ENCODE data around the gene PIAS4.

Gene PIAS4

DNA sequence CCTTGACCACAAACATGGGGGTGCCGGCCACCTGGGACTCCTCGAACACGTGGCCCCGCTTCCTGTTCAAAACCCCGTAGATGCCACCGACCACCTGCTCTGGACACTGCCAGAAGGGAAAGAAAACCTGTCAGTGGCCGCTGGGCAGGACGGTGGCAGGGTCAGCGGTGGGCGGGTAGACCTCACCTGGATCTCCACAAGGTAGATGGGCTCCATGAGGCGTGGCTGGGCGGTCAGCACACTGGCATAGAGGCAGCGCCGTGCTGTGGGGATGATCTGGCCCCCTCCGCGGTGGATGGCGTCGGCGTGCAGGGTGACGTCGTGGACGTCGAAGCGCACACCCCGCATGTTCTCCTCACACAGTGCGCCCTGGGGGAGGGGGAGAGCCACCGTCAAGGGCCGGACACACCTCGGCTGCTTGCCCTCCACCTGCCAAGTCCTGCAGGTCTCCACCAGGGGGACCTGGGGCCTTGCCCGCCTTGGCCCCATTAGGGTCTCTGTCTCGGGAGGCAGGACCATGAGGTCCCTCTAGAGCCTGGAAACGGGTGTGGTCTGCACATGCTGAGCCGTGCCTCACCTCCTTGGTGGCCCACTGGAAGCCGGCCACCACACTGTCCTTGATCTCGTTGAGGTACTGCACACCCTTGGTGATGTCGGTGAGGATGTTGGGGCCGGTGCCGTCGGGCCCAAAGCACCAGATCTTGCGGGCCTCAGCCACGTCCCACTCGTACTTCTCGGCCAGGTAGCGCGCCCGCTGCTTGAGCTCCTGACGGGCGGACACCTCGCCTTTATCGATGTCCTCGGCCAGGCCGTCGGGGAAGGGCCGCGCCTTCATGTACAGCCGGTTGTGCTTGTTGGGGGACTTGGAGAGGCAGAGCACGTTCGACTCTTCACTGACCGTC is 30.0 kb upstream of the PIAS4 start:
- DNase-seq (ENCODE audit: low read depth in 2 of 2, low spot score in 1 of 2), result no peak

DNA sequence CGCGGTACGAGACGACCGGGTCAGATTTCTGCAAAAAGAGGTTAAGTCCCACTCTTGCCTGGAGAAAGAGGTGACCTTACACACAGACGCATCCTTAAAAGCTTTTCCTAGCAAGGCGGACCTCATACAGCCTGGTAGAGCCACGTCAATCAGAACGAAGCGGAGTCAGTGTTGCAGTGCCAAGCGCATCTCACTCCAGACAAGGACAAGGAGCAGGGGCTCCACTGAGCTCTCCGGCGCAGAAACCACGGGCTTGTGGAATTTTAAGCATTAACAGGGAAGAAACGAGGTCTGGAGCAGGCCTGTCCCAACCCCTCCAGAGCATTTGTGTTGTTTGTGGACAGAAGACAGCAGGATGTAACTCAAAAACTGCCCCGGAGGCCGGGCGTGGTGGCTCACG is 29.4 kb upstream of the PIAS4 start:
- no peak for DNase-seq (ENCODE audit: low read depth in 2 of 2, low spot score in 1 of 2)

DNA sequence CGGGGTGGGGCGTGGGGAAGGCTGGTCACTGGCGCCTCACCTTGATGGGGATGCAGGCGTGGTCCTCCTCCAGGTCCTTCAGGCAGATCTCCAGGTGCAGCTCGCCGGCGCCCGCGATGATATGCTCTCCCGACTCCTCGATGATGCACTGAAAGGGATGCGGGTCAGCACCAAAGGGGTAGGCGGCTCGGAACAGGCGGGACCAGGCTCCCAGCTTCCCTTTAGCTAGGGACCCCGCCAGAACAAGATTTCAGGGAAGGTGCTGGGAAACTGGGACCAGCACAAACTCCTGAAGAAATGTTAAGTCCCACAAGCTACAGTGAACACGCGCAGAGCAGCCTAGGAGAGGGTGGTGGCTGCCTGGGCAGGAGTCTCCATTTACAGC is 28.3 kb upstream of the PIAS4 start:
- no peak for DNase-seq (ENCODE audit: low read depth in 2 of 2, low spot score in 1 of 2)

DNA sequence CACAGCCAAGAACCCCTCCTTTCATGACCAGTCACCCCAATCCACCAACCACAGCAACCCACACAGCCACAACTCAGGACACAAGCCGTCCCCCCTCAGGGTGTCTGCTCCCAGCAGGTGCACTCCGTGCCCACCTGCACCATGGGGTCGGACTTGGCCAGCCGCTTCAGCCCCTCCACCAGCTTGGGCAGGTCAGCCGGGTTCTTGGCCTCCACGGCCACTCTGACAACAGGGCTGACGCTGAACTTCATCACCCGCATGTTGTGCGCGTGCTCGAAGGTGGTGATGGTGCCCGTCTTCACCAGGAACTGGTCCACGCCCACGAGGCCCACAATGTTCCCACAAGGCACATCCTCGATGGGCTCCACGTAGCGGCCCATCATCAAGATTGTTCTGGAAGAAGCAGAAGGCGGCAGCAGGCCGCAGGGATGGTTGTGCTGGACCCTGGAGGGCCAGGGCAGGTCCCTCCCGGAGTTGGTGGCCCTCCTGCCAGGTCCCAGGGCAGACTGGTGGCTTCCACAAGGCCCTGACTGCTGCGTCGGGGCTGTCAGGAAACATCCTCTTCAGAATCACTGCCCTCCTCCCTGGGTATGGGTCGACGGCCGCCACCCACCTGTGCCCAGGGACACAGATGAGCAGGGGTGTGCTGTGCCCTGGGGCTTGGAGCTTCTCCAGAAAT is 27.7 kb upstream of the PIAS4 start:
- no peak for DNase-seq (ENCODE audit: low read depth in 2 of 2, low spot score in 1 of 2)

DNA sequence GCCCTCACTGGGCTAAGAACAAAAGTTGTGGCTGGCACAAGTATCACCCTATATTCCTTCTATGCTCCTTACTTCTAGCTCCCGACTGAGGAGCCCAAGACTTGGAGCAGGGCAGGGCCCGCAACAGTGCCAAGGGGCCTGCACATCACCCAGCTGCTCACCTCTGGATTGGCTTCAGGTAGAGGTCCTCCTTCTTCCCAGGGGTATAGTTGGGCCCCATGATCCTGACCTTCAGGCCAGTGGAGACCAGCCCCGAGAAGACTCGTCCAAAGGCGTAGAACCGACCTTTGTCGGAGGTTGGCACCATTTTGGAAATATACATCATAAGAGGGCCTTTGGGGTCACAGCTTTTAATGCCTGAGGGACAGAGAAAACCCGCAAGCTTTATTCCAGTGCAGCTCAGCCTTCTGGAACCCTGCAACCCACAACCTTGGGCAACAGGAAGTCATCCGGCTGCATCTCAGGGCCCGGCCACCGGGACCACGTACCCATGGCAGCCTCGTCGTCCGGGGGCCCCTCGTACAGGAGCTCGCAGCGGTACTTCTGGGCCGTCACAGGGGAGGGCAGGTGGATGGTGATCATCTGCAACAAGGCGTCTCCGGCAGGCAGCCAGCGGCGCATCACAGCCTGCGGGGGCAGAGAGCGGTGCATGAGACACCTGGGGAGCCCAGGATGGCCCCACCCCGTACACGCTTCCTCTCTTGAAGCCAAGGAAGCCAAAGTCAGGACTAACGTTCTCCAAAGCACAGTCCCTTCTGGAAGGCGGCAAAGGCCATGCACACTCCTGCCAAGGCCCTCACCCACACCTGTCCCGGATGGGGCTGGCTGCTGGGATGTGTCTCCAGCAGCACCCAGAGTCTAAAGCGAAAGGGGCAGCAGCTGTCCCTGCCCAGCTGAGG is 26.9 kb upstream of the PIAS4 start:
- DNase-seq (ENCODE audit: low read depth in 2 of 2, low spot score in 1 of 2), result no peak

DNA sequence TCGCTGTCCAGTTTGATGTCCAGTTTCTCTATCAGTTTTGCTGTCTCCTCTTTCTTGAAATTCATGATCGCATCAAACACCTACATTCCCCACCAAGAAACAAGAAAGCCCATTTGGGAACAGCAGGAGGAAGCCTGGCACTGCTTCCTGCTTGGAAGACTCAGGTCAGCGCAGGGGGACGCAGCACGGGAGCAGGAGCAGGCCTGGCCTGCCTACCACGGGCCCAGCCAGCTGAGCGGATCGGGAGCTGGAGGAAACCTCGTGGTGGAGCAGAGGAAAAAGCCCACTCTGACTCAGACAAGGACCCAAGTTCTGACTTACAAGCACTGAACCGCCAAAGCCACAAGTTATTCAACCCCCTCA is 26.2 kb upstream of the PIAS4 start:
- no peak for DNase-seq (ENCODE audit: low read depth in 2 of 2, low spot score in 1 of 2)

DNA sequence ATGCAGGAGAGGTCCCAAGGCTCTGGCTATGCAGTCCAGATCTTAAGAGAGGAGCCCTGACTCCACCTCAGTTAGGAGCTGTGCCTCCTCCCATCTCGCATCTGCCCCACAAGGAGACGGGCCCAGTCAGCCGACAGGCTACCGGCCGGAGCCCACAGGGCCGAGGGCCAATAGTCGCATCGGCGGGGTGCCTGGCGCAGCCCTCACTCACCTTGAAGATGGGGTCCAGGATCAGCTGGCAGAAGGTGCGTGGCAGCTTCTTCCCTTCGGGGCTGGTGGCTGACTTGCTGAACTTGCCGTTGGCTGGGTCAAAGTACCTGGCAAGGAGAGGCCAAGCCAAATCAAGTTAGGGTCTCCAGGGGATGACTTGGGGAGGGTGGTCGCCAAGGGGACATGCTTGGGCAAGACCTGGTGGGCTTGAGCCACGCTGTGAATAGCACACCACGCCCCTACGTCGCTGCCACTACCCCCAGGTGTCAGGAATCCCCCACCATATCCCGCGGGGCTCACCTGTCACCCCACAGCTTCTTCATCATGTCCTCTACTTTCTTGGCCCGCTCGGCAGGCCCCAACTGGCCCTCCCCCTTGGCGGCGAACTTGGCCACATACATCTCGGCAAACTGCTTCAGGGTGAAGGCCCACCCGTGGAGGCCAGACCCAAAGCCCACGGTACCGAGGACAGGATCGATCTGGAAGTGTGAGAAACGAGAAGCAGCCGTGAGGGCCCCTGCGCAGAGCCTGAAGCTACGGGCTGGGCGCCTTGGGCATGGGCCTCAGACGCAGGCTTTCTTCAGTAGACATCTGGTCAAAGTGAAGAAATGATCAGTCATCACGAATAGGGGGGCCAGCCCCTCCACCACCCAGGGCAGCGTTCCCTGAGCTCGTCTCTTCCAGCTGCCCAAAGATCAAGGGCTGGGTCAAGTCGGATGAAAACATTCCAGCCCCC is 25.5 kb upstream of the PIAS4 start:
- no peak for DNase-seq (ENCODE audit: low read depth in 2 of 2, low spot score in 1 of 2)

DNA sequence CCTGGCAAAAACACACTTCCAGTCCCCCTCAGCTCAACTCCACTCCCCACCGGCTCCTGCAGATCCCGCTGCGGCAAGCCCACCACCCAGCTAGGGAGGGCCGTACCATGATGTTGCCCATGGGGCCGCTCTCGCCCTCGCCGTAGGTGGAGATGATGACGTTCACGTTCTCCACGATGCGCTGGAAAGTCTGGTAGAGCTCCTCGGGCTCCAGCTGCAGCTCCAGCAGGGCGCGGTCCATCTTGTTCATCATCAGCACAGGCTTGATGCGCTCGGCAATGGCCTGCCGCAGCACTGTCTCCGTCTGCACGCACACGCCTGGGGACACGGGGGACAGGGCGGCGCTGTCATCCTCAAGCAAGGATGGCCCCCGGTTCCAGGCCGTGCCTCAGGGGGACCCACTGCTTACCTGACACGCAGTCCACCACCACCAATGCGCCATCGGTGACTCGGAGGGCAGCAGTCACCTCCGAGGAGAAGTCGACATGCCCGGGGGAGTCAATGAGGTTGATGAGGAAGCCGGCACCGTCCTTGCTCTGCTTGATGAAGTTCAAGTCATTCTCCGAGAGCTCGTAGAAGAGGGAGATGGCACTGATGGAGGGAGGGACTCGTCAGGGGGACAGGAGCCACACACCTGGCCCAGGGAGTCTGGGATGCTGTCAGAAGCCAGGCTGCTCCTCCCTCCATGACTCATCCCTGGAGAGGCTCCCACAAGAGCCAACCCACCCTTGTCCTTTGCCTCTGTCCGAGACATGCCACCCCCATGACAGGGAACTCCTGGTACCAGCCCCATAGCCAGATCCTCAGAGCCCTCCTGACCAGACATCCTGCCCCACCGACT is 24.6 kb upstream of the PIAS4 start:
- no peak for DNase-seq (ENCODE audit: low read depth in 2 of 2, low spot score in 1 of 2)

DNA sequence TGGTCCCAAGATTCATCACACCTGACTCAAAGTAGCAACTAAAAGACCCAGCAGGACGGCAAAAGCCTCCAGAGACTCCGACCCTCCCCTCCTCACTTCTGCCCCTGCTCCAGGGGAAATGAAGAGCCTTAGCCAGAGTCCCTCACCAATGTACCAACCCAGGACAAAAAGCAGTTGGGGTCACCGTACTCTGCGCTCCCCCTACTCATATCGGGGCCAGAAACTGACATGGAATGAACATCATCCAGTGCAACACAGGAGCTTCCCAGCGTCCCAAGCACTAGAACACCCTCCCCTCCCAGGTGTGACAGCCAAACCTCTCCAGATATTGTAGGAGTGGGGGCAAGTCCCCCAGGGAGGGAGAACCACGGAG is 24.0 kb upstream of the PIAS4 start:
- DNase-seq (ENCODE audit: low read depth in 2 of 2, low spot score in 1 of 2), result no peak

DNA sequence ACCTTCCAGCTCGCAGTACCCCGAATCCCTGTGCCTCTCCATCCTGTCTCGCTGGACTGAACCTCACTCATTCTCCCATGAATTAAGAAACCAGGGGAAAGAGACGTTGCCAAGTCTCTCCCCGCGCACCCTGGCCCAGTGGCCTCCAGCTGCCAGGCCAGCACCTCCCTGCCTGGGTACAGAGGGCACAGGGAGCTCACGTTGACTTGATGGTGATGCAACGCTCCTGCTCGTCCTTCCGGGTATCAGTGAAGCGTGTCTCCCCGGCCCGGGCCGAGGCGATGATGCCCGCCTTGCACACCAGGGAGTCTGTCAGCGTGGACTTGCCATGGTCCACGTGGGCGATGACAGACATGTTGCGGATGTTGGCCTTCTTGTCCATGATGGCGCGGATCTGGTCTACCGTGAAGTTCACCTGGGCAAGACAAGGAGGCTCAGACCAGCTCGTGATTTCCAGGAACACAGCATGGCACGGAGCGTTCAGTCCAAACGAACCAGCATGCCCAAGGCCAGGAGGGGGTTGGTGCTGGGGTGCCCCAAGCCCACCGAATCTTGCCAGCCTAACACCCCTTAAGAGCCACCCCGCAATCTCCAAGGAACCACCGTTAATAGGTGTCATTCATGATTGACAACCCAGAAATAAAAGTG is 23.5 kb upstream of the PIAS4 start:
- no peak for DNase-seq (ENCODE audit: low read depth in 2 of 2, low spot score in 1 of 2)

DNA sequence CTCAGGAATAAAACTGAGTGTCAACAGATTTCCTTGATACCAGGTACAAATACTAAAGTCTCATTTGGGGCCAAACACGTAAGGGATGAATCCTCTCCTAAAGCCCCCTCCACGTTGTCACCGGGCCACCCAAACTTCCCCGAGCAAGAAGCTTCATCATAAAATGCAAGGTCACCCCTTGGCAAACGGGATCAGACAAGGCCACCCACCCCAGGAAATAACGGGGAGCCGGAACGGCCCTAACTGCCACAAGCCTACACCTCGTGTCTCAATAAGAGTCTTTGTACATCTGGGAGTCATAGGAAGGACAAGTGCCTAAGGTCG is 23.0 kb upstream of the PIAS4 start:
- DNase-seq (ENCODE audit: low read depth in 2 of 2, low spot score in 1 of 2), result no peak

DNA sequence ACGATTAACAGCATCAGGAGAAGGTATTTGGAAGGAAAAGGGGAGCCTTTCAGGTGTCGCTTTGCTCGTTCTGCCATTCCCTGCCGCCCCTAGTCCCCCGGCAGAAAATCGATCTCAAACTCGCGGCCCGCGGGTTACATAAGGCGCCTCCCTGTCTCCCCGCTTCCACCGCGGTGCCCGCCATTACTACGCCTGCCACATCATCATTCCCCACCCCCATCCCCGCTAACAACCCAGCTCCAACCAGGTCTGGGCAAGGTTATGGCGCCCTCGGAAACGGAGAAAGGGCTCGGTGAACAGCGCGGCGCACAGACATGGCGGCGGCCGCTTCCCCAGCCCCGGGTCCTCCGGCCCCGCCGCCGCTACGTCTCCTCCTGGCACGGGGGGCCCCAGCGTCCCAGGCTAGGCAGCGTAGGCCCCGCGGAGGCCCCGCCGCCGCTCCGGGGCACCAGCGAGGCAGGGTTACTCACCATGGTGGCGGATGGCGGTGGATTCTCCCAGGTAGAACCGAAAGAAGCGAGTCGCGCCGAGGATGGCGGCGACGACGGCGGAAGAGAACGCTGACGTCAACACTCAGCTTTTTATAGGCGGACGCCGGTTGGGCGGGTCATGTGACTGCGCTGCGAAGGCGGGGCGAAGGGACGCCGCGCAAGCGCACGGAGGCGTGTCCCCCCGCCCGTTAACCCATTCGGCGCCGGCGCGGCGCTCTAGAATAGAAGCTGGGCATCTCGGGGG is 22.5 kb upstream of the PIAS4 start, which contains the start of gene EEF2:
EEF2 (minus strand) TSS at position 556 of the 735 bp plus-strand sequence; CDS start at position 473, 83 bp downstream.
- DNase-seq (ENCODE audit: low read depth in 2 of 2, low spot score in 1 of 2), result peak; percentile 84

DNA sequence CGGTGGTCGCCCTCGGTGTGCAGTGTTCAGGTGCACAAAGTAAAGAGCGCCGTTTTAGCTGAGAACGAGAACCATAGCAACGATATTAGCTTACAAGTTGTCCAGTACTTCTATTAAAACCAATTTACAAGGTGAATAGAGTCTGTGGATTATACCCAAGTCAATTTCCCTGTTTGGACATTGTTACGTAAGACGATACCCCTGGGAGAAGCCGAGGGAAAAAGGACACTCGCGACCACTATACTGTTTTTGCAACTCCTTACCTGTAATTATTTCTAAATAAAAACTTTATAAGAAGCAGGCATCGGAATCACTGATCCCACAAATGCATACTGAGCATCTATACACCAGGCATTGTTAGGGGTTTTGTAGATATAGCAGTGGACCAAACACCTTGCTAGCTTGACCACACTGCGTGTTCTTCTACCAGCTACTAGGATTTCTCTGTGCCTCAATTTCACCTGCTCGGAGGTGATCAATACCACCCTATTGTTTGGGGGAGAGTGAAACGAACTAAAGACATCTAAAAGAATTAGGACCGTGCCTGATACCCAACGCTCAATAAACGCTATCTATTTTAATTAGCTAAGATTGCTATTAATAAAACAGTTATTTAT is 21.8 kb upstream of the PIAS4 start:
- DNase-seq (ENCODE audit: low read depth in 2 of 2, low spot score in 1 of 2), result no peak

DNA sequence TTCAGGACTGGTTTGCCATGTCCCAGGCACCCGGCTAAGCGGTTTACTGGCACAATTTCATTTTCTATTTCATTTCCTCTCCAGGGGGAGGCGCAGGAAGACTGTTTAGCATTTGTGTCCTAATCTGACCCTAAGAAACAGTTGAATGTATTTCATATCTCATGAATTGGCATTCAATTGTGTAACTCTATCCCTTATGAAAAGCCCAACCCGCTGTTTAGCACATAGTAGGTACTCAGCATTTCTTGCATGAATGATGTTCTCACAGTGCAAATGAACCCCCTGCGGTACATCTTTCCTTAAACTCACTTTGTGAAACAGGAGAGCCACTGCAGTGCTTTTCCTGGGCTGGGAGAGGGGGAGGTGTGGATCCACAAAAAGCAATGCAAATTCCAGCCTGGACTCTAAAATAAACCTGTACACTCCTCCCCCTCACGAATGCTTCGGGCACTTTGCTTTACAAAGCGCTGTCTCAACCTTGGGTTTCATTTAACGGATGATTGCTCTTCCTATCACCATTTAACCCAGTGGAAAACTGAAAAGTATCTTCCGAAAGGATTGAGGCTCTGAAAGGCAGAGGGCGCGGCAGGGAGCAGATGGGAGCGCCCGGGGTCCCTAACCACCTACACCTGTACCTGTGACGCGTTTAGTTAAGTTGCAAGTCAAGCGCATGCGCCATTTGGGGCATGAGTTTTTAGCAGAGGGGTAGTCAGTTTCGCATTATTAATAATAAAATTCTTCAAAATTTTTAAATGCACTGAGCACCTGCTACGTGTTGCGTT is 21.1 kb upstream of the PIAS4 start:
- no peak for DNase-seq (ENCODE audit: low read depth in 2 of 2, low spot score in 1 of 2)

DNA sequence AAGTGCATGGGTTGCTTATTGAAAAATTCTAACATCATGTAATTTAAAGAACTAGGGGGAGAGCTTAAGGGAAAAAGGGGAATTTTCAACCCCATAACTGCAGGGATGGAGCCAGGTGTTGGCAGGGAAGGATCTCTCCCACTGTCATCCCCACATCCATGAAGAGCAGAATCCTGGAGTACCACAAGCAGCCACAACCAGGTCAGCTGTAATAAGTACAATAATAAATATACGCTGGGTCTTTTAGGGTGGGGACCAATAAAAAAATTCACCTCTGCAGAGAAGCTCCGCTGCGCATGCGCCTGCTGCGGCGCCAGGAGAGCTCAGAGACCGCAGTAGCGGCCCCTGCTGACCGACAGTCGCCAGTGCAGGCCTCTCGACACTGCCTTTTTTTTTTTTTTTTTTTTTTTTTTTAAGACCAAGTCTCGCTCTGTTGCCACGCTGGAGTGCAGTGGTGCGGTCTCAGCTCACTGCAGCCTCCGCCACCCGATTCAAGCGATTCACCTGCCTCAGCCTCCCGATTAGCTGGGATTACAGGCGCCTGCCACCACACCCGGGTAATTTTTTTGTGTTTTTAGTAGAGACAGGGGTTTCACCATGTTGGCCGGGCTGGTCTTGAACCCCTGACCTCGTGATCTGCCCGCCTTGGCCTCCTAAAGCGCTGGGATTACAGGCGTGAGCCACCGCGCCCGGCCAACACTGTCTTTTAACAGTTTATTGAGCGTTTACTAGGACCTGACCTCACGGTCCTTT is 19.7 kb upstream of the PIAS4 start:
- peak; percentile 62 to 79 for DNase-seq (ENCODE audit: low read depth in 2 of 2, low spot score in 1 of 2)

DNA sequence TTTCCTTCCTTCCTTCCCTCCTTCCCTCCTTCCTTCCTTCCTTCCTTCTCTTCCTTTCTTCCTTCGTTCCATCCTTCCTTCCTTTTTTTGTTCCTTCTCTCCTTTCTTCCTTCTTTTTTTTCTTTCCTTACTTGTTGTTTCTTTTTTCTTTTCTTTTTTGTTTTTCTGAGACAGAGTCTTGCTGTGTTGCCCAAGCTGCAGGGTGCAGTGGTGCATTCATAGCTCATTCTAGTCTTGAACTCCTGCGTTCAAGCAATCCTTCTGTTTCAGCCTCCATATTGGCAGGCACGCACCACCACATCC is 16.8 kb upstream of the PIAS4 start:
- DNase-seq (ENCODE audit: low read depth in 2 of 2, low spot score in 1 of 2), result no peak

DNA sequence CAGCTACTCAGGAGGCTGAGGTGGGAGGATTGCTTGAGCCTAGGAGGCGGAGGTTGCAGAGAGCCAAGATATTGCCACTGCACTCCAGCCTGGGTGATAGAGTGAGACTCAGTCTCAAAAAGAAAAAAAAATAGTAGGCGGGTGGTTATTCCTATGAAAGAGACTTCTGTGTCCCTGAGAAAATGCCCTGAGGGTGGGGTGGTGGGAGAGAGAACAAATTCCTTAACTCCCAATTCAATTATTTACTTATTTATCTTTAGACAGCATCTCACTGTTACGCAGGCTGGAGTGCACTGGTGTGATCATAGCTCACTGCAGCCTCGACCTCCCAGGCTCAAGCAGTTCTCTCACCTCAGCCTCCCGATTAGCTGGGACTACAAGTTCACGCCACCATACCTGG is 11.9 kb upstream of the PIAS4 start:
- no peak for DNase-seq (ENCODE audit: low read depth in 2 of 2, low spot score in 1 of 2)

All from stimulated activated CD8-positive, alpha-beta memory T cell treated with anti-CD3 and anti-CD28 coated beads, Interleukin-4, amount 100 ng/mL, for 1 hour (primary cell).